SJSA1 (cell line): Measurements from ENCODE around the gene BRF1. TPM values are rescaled to one million over a fixed set of nuclear protein-coding genes. Genes with fewer than 3 reads are reported as not detected.
A peak's percentile ranks its signal among the peaks of the same experiment; 100 is the strongest.

Experiments
- DNase-seq, 2 experiments: peaks; one replicate each; pipeline ENCODE4 v3.0.0-alpha.2; 2015 to 2020; ENCODE audit warnings: low spot score in 2 of 2, low read depth in 1 of 2
- H3K27ac ChIP-seq: fragments of 250-450 bp; sonication (Bioruptor Pico); 2 replicates; pipeline ENCODE4 v1.5.1; 2020; ENCODE audit warnings: mild to moderate bottlenecking, moderate library complexity
- H3K27me3 ChIP-seq: fragments of 250-450 bp; sonication (Bioruptor Pico); replicated peaks from 2 replicates; pipeline ENCODE4 v1.5.1; 2020; ENCODE audit warnings: mild to moderate bottlenecking, moderate library complexity
- H3K36me3 ChIP-seq: fragments of 250-450 bp; sonication (Bioruptor Pico); 2 replicates; pipeline ENCODE4 v1.5.1; 2020; ENCODE audit warnings: mild to moderate bottlenecking
- H3K4me1 ChIP-seq: fragments of 250-450 bp; sonication (Bioruptor Pico); replicated peaks from 2 replicates; pipeline ENCODE4 v1.6.1; 2021; ENCODE audit warnings: mild to moderate bottlenecking
- H3K4me3 ChIP-seq: fragments of 250-450 bp; sonication (Bioruptor Pico); 2 replicates; pipeline ENCODE4 v1.5.1; 2020; ENCODE audit warnings: mild to moderate bottlenecking
- H3K9me3 ChIP-seq: fragments of 250-450 bp; sonication (Bioruptor Pico); replicated peaks from 2 replicates; pipeline ENCODE4 v1.5.1; 2020; ENCODE audit warnings: mild to moderate bottlenecking
- total RNA-seq: library from RNA; depleted of rRNA; stranded (reverse); fragments of >200 nt; shearing (Covaris generic); gene quantifications from 2 replicates; pipeline ENCODE4 v1.2.3, GENCODE V29; 2014

Gene BRF1
- total RNA-seq, 1 experiment from 2014 or later: 35.8 TPM

DNA sequence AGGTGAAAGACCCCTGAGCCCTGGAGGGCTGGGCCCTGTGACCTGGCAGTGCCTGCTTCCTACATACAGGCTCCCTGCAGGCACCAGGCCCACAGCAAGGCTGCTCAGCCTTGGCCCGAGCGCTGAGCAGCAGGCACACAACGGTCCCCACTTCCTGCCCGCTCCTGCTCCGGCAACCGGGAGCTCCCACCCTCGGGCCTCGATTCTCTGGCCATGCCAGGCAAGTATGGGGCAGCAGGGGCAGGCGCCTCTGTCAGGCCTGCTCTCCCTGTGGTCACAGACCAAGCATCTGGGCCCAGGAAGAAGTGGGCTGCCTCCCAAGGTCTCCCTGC, 89.1 kb downstream of the BRF1 start:
- Histone ChIP-seq H3K36me3 (peaks cover 4% of the 10 kb centered on the region; the same call in 1 of the 2 replicates), H3K4me1 (no peaks in the 10 kb centered on the region), H3K27me3 (no peaks in the 10 kb centered on the region), H3K4me3 (no peak overlapping the region), H3K9me3 (no peaks in the 10 kb centered on the region), H3K27ac (no peak overlapping the region)
- no peak for DNase-seq

- H3K4me3 ChIP-seq: no peak overlapping the region
- DNase-seq: no peak
- peaks cover 4% of the 10 kb centered on the region; the same call in 1 of the 2 replicates for H3K36me3 ChIP-seq
- H3K27ac ChIP-seq: no peak overlapping the region
- no peaks in the 10 kb centered on the region for H3K9me3 ChIP-seq
- no peaks in the 10 kb centered on the region for H3K4me1 ChIP-seq
- no peaks in the 10 kb centered on the region for H3K27me3 ChIP-seq
Measured at GRCh38 chr14:105211086-105211757, 89.6 kb downstream of the BRF1 start.

DNA sequence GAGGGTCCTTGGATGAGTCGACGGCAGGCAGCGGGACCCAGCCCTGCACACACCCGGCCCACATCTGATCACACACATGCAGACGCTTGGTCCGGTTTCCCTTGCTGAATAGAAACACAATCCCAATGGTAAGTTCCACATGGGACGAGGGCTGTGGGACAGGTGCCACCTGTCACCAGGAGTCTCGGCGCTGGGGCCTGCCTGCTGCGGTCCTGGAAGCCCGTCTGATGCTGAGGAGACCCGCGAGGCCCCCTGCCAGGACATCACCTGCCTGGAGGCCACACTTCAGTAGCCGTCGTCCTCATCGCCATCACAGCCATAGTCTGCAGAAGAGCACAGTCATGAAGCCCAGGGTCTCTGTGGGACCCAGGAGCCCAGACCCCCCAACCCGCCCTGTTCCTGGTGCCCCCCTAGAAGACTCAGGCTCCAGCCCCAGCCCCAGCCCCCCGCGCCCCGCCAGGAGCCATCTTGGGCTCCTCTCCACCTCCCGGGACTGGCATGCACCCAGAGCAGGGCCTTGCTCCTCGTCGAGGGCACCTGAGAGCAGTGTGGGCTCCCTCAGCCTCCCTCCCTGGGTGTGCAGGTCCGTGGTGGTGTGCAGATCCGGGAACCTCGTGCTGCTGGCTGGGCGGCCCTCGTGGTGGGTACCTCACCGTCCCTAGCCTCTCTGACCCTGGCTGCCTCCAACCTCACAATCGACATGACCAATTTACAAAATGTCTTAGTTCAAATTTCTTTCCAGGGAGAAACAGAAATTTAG, 90.4 kb downstream of the BRF1 start:
- DNase-seq: no peak
- peaks cover 4% of the 10 kb centered on the region; the same call in 1 of the 2 replicates for H3K36me3 ChIP-seq
- H3K4me1 ChIP-seq: no peaks in the 10 kb centered on the region
- H3K27ac ChIP-seq: no peak overlapping the region
- no peaks in the 10 kb centered on the region for H3K9me3 ChIP-seq
- H3K27me3 ChIP-seq: no peaks in the 10 kb centered on the region
- H3K4me3 ChIP-seq: no peak overlapping the region

DNA sequence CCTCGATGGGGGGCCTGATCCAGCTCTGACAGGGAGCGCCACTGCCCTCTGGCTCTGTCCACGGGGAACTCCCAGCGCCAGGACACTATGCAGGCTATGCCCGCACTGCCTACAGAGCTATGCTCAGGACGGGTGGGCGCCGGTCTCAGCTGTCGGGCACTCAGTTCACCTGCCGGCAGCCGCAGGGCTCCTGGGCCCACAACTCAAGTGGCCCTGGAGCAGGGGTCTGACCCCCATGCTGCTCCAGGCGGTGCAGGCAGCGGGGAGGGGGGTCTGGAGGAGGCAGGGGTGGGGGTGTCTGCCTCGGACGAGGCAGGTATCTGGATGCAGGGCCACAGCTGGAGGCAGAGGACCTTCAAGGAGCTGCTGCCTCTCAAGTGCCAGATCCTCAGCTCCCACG, 91.2 kb downstream of the BRF1 start:
- H3K27me3 ChIP-seq: no peaks in the 10 kb centered on the region
- no peaks in the 10 kb centered on the region for H3K4me1 ChIP-seq

DNA sequence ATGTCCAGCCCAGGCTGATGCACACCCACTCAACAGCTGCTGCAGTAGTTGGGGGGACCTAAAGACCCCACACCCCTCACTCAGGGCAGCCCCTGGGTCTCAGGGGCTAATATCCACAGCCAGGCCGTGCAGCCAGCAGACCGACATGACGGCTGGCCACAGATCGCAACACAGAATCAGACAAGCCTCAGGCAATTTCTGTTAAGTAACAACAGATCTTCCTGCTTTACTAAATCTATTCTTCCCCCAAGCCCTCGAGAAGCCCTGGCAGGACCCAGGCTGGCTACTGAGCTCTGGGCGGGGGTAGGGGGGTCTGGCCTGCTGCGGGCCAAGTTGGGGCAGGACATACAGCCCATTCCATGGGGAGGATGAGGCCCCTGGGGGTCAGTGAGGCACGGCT, 91.7 kb downstream of the BRF1 start:
- Histone ChIP-seq H3K27ac (no peak overlapping the region), H3K4me1 (no peaks in the 10 kb centered on the region), H3K36me3 (peaks cover 4% of the 10 kb centered on the region; the same call in 1 of the 2 replicates), H3K9me3 (no peaks in the 10 kb centered on the region), H3K4me3 (no peak overlapping the region), H3K27me3 (no peaks in the 10 kb centered on the region)
- no peak for DNase-seq

More for the DNA sequence above, 91.2 kb downstream of the BRF1 start:
- H3K4me3 ChIP-seq: no peak overlapping the region
- H3K27ac ChIP-seq: no peak overlapping the region
- no peak for DNase-seq
- peaks cover 4% of the 10 kb centered on the region; the same call in 1 of the 2 replicates for H3K36me3 ChIP-seq
- no peaks in the 10 kb centered on the region for H3K9me3 ChIP-seq

GRCh38 chr14:105208738-105209075, 92.1 kb downstream of the BRF1 start:
- Histone ChIP-seq H3K36me3 (peaks cover 4% of the 10 kb centered on the region; the same call in 1 of the 2 replicates), H3K27ac (no peak overlapping the region), H3K9me3 (no peaks in the 10 kb centered on the region), H3K27me3 (no peaks in the 10 kb centered on the region), H3K4me3 (no peak overlapping the region), H3K4me1 (no peaks in the 10 kb centered on the region)
- no peak for DNase-seq

DNA sequence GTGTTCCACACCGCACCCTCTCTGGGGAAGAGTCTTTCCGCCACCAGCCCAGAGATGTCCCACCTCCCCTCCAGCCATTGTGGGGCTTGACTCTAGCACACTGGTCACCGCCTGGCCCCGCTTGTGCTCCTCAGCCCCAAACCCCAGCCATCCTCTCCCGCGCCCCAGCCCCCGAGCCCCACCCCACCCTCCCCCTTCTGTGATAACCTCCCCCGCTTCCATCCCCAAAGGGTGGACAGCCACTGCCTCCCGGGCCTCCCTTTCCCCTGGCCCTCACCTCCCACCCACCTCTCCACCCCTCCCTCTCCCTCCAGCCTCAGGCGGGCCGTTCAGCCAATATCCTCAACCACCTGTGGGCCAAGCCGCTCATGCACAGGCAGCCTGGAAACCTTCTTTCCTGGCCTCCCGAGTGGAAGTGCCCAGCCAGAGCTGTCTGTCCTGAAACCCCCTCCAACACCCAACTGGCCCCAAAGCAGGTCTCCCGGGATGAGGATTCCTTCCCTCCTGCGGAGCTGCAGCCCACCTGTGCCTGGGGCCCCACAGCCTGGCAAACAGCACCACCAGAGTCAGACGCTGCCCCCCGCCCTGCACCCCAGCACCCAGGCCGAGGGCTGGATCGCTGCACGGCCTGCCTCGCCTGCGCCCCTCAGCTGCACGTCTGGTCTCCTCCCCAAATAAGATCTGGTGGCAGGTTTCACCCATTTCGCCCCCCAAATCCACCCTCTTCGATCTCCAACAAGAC, 92.6 kb downstream of the BRF1 start:
- no peak overlapping the region for H3K27ac ChIP-seq

DNA sequence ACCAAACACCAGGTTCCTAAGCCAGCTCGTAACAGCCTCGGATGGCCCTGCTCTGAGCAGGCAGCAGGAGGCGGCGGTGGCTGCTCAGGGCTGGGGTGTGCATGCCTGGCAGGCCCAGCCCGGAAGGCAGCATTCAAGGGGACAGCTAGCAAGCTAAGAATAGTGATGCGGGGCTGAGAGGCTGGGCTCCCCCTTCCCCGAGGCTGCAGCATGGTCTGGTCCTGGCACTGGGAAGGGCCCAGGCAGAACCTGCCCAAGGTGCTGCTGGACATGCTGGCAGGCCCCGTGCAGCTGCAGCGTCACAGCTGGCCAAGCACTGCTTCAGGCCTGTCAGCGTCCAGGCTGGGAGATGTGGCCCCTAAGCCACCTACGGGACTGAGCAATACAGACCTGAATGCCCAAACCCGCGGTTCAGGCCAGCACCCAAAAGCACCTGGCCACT, 93.3 kb downstream of the BRF1 start:
- H3K4me1 ChIP-seq: peaks cover 8% of the 10 kb centered on the region
- H3K4me3 ChIP-seq: no peak overlapping the region
- H3K9me3 ChIP-seq: no peaks in the 10 kb centered on the region
- DNase-seq: no peak
- H3K27me3 ChIP-seq: no peaks in the 10 kb centered on the region
- peaks cover 4% of the 10 kb centered on the region; the same call in 1 of the 2 replicates for H3K36me3 ChIP-seq
- no peak overlapping the region for H3K27ac ChIP-seq

More for the DNA sequence above, 92.6 kb downstream of the BRF1 start:
- H3K4me3 ChIP-seq: no peak overlapping the region
- peaks cover 1% of the 10 kb centered on the region for H3K4me1 ChIP-seq
- H3K27me3 ChIP-seq: no peaks in the 10 kb centered on the region
- H3K9me3 ChIP-seq: no peaks in the 10 kb centered on the region
- peaks cover 4% of the 10 kb centered on the region; the same call in 1 of the 2 replicates for H3K36me3 ChIP-seq
- DNase-seq: no peak

- Histone ChIP-seq H3K4me1 (peaks cover 14% of the 10 kb centered on the region), H3K27ac (no peak overlapping the region), H3K36me3 (peaks cover 4% of the 10 kb centered on the region; the same call in 1 of the 2 replicates), H3K4me3 (no peak overlapping the region), H3K9me3 (no peaks in the 10 kb centered on the region), H3K27me3 (no peaks in the 10 kb centered on the region)
- no peak for DNase-seq
Measured at GRCh38 chr14:105206873-105207272, 93.9 kb downstream of the BRF1 start.

- H3K36me3 ChIP-seq: peaks cover 4% of the 10 kb centered on the region; the same call in 1 of the 2 replicates
- H3K4me3 ChIP-seq: no peak overlapping the region
- DNase-seq: peak in 1 of 2 experiments; percentile 8
- no peaks in the 10 kb centered on the region for H3K27me3 ChIP-seq
- no peaks in the 10 kb centered on the region for H3K9me3 ChIP-seq
- peaks cover 26% of the 10 kb centered on the region for H3K4me1 ChIP-seq
- H3K27ac ChIP-seq: no peak overlapping the region
Measured at GRCh38 chr14:105205673-105206208, 95.1 kb downstream of the BRF1 start.

DNA sequence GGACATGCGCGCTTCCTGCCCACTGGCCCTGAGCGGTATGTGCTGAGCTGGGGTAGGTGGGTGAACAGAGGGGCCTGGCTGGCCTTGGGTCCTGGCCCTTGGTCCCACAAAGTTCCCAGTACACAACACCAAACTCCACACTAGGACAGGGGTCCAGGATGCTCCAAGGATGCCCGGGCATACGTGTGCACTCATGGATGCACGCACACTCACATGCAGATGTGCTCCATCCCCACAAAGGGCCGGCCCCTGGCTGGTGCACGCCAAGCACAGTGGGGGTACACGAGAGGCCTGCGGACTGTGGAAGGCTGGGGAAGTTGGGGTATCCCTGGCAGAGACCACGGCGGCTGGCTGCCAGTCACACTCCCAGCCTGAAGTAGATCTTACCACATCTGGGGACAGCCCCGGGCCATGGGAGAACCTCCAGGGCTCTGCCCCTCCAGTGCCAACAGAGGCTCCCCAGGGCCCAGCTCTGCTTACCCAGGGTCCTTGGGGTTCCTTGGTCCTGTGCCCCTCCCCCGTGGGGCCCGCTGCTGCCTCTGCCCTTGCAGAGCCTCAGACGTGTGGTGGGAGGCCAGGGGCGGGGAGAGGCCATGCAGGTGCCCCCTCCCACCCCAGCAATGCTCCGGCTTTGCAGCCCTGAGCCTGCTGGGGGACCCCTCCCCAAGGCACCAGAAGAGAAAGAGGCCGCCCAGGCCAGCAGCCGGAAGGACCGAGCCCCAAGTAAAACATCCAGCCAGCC, 95.7 kb downstream of the BRF1 start:
- H3K4me3 ChIP-seq: no peak overlapping the region
- DNase-seq: no peak
- no peak overlapping the region for H3K27ac ChIP-seq
- no peaks in the 10 kb centered on the region for H3K9me3 ChIP-seq
- peaks cover 2% of the 10 kb centered on the region; the same call in 1 of the 2 replicates for H3K36me3 ChIP-seq
- no peaks in the 10 kb centered on the region for H3K27me3 ChIP-seq
- peaks cover 28% of the 10 kb centered on the region for H3K4me1 ChIP-seq

DNA sequence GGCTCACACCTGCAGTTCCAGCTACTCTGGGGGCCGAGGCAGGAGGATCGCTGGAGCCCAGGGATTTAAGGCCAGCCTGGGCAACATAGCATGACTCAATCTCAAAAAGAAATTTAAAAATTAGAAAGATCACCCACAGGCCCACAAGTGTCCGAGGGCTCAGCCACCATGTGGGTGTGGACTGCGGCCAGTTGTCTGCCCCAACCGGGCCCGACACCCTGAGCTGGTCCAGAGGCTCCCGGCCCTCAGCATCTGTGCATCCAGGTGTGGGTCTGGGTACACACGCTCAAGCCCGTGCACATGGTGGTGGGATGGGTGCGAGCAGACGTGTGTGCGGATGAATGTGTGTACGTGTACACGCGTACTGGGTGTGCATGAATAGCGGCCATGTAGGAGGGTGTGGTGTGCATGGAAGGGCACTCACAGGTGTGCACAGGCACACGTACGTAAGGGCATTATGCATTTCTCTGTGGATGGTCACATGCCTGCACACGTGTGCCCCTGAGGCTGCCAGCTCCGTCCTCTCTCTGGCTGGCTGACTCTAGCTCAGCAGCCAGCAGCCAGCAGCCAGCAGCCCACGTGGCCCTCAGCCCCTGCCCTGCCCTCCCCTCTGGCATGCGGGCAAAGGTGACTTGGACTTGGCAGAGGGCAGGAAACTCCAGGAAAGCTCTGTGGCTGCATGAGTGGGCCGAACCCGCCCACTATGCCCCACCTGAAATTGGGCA, 96.4 kb downstream of the BRF1 start:
- H3K36me3 ChIP-seq: no peaks in the 10 kb centered on the region
- no peak overlapping the region for H3K4me3 ChIP-seq
- no peaks in the 10 kb centered on the region for H3K9me3 ChIP-seq
- H3K27ac ChIP-seq: no peak overlapping the region
- H3K4me1 ChIP-seq: peaks cover 35% of the 10 kb centered on the region
- H3K27me3 ChIP-seq: no peaks in the 10 kb centered on the region
- no peak for DNase-seq
